ENCODE data around the gene PDE9A.

The PDE9A gene

DNA sequence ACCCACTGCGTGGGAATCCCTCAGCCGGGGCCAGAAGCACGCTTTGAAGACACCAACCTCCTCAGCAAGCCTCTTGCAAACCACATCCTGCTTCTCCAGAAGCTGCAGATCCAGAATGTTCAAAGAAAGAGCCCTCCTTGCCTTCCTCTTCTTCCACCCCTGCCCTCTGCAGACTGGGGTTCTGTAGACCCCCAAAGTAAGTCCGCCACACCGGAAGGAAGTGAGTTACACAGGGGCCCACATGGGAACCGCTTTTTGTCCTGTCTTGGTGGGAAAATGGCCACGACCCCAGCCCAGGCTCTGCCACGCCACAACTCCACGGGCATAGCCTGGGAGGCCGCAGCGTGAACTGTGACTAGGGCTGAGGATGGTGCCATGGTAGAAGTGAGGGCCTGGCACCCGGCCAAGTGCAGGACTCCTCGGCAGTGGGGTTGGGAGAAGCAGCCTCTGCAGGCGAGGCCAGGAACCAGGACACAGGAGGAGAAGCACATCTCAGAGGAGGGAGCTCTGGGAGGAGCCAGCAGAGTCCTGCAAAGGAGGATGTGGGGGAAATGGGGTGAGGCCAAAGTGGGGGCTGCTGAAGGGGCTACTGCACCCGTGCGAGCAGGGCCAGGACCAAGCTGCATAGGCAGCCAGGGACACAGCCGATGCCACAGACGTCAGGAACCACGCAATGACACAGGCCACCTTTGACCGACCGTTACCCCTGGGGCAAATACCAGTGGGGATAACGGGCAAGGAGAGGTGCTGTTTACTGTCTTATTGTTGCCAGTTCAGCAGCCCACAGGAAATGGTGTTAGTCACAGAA lies 30.9 kb downstream of the PDE9A start:
- POLR2A ChIA-PET = interaction anchor here (0.6 kb wide), 1 partner anchor 115 kb away, joined by 3 read pairs; no protein-coding TSS in a partner anchor
- Histone ChIP-seq H3K4me1 (ENCODE audit: control extremely low read depth in 1 of 4, control insufficient read depth in 4 of 4, insufficient read depth in 4 of 4, low read length in 3 of 4) (peaks cover 3 to 49% (median 23%) of the 10 kb centered on the region in 4 experiments), H3K36me3 (ENCODE audit: control insufficient read depth in 4 of 4, insufficient read depth in 4 of 4, low read length in 3 of 4) (no peaks in the 10 kb centered on the region), H3K27ac (ENCODE audit: insufficient read depth in 1 of 2, low read depth in 1 of 2, low read length in 2 of 2, poor library complexity in 1 of 2, severe bottlenecking in 2 of 2) (no peak overlapping the region), H3K9me3 (ENCODE audit: control extremely low read depth in 1 of 5, control insufficient read depth in 4 of 5, insufficient read depth in 2 of 5, low read depth in 1 of 5, low read length in 4 of 5) (no peaks in the 10 kb centered on the region), H3K27me3 (replicated peaks in 2 of 5; ENCODE audit: control insufficient read depth in 4 of 5, insufficient read depth in 5 of 5, low read length in 4 of 5) (no peaks in the 10 kb centered on the region), H3K4me3 (ENCODE audit: control insufficient read depth in 1 of 7, extremely low read depth in 1 of 7, insufficient read depth in 4 of 7, low read depth in 2 of 7, low read length in 6 of 7) (peak overlapping the region in 4 of 7 experiments; percentile 19 to 58 (median 46))
- peak in 2 of 3 donors; percentile 69 to 75 for DNase-seq
- CTCF ChIA-PET = interaction anchor here (0.7 to 1.3 kb wide), 2 partner anchors 13 to 18 kb away, joined by 3 to 5 read pairs; no protein-coding TSS in a partner anchor
- 17% methylated on average over 15 of the region's 22 CpGs for WGBS (ENCODE audit: insufficient coverage)

- no peaks in the 10 kb centered on the region for H3K36me3 ChIP-seq (ENCODE audit: control insufficient read depth in 4 of 4, insufficient read depth in 4 of 4, low read length in 3 of 4)
- 82% methylated on average over 31 of the region's 33 CpGs for WGBS (ENCODE audit: insufficient coverage)
- ChIA-PET POLR2A (interaction anchor here (0.6 kb wide), 1 partner anchor 114 kb away, joined by 3 read pairs; no protein-coding TSS in a partner anchor), CTCF (interaction anchor here (0.7 to 1.3 kb wide), 2 partner anchors 13 to 17 kb away, joined by 3 to 5 read pairs; no protein-coding TSS in a partner anchor)
- H3K27me3 ChIP-seq (replicated peaks in 2 of 5; ENCODE audit: control insufficient read depth in 4 of 5, insufficient read depth in 5 of 5, low read length in 4 of 5) = no peaks in the 10 kb centered on the region
- H3K9me3 ChIP-seq (ENCODE audit: control extremely low read depth in 1 of 5, control insufficient read depth in 4 of 5, insufficient read depth in 2 of 5, low read depth in 1 of 5, low read length in 4 of 5) = no peaks in the 10 kb centered on the region
- peaks cover 3 to 41% (median 21%) of the 10 kb centered on the region in 4 experiments for H3K4me1 ChIP-seq (ENCODE audit: control extremely low read depth in 1 of 4, control insufficient read depth in 4 of 4, insufficient read depth in 4 of 4, low read length in 3 of 4)
- DNase-seq = no peak
- H3K27ac ChIP-seq (ENCODE audit: insufficient read depth in 1 of 2, low read depth in 1 of 2, low read length in 2 of 2, poor library complexity in 1 of 2, severe bottlenecking in 2 of 2) = no peak overlapping the region
- H3K4me3 ChIP-seq (ENCODE audit: control insufficient read depth in 1 of 7, extremely low read depth in 1 of 7, insufficient read depth in 4 of 7, low read depth in 2 of 7, low read length in 6 of 7) = peak overlapping the region in 3 of 7 experiments; percentile 43 to 60 (median 50)
These were observed 31.6 kb downstream of the PDE9A start for GRCh38 chr21:42685036-42685435.

DNA sequence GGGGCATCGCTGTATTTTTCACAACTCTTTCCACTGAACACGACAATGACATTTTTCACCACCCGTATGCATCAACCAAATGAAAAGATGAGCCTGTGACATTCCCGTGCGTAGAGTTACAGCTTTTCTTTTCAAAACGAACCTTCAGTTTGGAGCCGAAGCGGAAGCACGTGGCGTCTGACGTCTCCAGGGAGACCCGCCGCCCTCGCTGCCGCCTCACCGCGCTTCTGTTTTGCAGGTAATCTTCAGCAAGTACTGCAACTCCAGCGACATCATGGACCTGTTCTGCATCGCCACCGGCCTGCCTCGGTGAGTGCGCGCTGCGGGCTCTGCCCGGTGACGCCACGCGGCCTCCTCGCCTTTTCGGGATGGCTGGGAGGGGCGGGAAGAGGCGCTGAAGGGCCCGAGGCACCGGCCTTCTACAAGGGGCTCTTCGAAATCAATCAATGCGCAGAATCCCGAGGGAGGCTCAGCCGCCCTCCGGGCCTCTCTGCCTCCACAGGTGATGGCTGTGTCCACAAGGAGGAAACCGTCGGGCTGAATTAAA lies 32.6 kb downstream of the PDE9A start:
- H3K4me3 ChIP-seq (ENCODE audit: control insufficient read depth in 1 of 7, extremely low read depth in 1 of 7, insufficient read depth in 4 of 7, low read depth in 2 of 7, low read length in 6 of 7) = no peak overlapping the region
- H3K4me1 ChIP-seq (ENCODE audit: control extremely low read depth in 1 of 4, control insufficient read depth in 4 of 4, insufficient read depth in 4 of 4, low read length in 3 of 4) = peaks cover 3 to 38% (median 20%) of the 10 kb centered on the region in 4 experiments
- no peaks in the 10 kb centered on the region for H3K9me3 ChIP-seq (ENCODE audit: control extremely low read depth in 1 of 5, control insufficient read depth in 4 of 5, insufficient read depth in 2 of 5, low read depth in 1 of 5, low read length in 4 of 5)
- H3K27ac ChIP-seq (ENCODE audit: insufficient read depth in 1 of 2, low read depth in 1 of 2, low read length in 2 of 2, poor library complexity in 1 of 2, severe bottlenecking in 2 of 2) = no peak overlapping the region
- 96% methylated on average over 40 of the region's 41 CpGs for WGBS (ENCODE audit: insufficient coverage)
- POLR2A ChIA-PET = no interaction called here
- no peaks in the 10 kb centered on the region for H3K36me3 ChIP-seq (ENCODE audit: control insufficient read depth in 4 of 4, insufficient read depth in 4 of 4, low read length in 3 of 4)
- no peak for DNase-seq
- H3K27me3 ChIP-seq (replicated peaks in 2 of 5; ENCODE audit: control insufficient read depth in 4 of 5, insufficient read depth in 5 of 5, low read length in 4 of 5) = no peaks in the 10 kb centered on the region
- CTCF ChIA-PET = no interaction called here

DNA sequence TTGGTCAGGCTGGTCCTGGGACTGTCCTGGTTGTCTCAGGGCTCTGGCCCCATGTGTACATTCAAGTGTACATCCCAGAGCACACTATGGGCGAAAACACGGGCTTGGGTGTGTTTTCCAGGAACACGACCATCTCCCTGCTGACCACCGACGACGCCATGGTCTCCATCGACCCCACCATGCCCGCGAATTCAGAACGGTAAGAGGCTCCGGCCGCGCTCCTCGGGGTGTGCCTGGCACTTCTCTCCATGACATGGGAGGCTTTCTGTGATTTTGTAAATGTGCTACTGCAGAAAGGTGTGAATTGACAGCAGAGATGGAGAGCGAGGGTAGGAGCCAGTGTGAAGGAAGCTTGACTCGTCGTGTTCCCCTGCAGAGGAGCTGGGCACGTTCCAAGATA lies 34.4 kb downstream of the PDE9A start:
- Histone ChIP-seq H3K27ac (ENCODE audit: insufficient read depth in 1 of 2, low read depth in 1 of 2, low read length in 2 of 2, poor library complexity in 1 of 2, severe bottlenecking in 2 of 2) (no peak overlapping the region), H3K4me1 (ENCODE audit: control extremely low read depth in 1 of 4, control insufficient read depth in 4 of 4, insufficient read depth in 4 of 4, low read length in 3 of 4) (peaks cover 3 to 23% (median 19%) of the 10 kb centered on the region in 4 experiments), H3K9me3 (ENCODE audit: control extremely low read depth in 1 of 5, control insufficient read depth in 4 of 5, insufficient read depth in 2 of 5, low read depth in 1 of 5, low read length in 4 of 5) (no peaks in the 10 kb centered on the region), H3K4me3 (ENCODE audit: control insufficient read depth in 1 of 7, extremely low read depth in 1 of 7, insufficient read depth in 4 of 7, low read depth in 2 of 7, low read length in 6 of 7) (no peak overlapping the region), H3K27me3 (replicated peaks in 2 of 5; ENCODE audit: control insufficient read depth in 4 of 5, insufficient read depth in 5 of 5, low read length in 4 of 5) (no peaks in the 10 kb centered on the region), H3K36me3 (ENCODE audit: control insufficient read depth in 4 of 4, insufficient read depth in 4 of 4, low read length in 3 of 4) (no peaks in the 10 kb centered on the region)
- CTCF ChIA-PET = no interaction called here
- DNase-seq = no peak
- POLR2A ChIA-PET = no interaction called here
- WGBS (ENCODE audit: insufficient coverage) = 97% methylated on average over 18 of the region's 18 CpGs

DNA sequence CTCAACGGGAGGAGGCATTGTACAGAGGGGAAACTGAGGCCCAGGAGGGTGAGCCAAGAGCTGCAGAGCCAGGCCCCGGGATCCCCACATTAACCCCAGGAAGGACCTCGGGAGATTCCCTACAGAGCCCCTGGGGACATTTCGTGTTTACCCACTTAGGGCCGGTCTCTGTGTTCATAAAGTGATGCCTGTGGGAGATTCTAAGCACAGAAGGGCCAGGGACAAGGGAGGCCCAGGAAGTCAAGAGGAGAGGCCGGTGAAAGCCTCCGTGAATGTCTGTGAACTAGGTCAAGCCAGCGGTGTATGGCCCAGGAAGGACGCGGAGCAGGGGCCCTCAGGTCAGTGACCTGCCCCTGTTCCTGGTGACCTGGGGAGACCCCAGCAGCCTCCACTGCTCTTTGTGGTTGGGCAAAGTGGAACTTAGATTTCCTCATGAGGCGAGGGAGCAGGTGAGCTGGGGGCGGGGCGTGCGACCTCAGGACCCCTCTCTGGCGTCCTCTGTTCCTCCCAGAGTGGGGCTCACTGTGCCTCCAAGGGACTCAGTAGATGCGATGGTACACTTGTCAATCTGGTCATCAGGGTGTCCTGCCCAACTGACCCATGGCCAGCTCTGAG lies 34.9 kb downstream of the PDE9A start:
- H3K9me3 ChIP-seq (ENCODE audit: control extremely low read depth in 1 of 5, control insufficient read depth in 4 of 5, insufficient read depth in 2 of 5, low read depth in 1 of 5, low read length in 4 of 5) = no peaks in the 10 kb centered on the region
- no peaks in the 10 kb centered on the region for H3K27me3 ChIP-seq (replicated peaks in 2 of 5; ENCODE audit: control insufficient read depth in 4 of 5, insufficient read depth in 5 of 5, low read length in 4 of 5)
- ChIA-PET POLR2A (no interaction called here), CTCF (no interaction called here)
- H3K4me3 ChIP-seq (ENCODE audit: control insufficient read depth in 1 of 7, extremely low read depth in 1 of 7, insufficient read depth in 4 of 7, low read depth in 2 of 7, low read length in 6 of 7) = no peak overlapping the region
- 94% methylated on average over 14 of the region's 16 CpGs for WGBS (ENCODE audit: insufficient coverage)
- no peak overlapping the region for H3K27ac ChIP-seq (ENCODE audit: insufficient read depth in 1 of 2, low read depth in 1 of 2, low read length in 2 of 2, poor library complexity in 1 of 2, severe bottlenecking in 2 of 2)
- no peaks in the 10 kb centered on the region for H3K36me3 ChIP-seq (ENCODE audit: control insufficient read depth in 4 of 4, insufficient read depth in 4 of 4, low read length in 3 of 4)
- no peak for DNase-seq
- H3K4me1 ChIP-seq (ENCODE audit: control extremely low read depth in 1 of 4, control insufficient read depth in 4 of 4, insufficient read depth in 4 of 4, low read length in 3 of 4) = peaks cover 3 to 19% (median 19%) of the 10 kb centered on the region in 4 experiments

DNA sequence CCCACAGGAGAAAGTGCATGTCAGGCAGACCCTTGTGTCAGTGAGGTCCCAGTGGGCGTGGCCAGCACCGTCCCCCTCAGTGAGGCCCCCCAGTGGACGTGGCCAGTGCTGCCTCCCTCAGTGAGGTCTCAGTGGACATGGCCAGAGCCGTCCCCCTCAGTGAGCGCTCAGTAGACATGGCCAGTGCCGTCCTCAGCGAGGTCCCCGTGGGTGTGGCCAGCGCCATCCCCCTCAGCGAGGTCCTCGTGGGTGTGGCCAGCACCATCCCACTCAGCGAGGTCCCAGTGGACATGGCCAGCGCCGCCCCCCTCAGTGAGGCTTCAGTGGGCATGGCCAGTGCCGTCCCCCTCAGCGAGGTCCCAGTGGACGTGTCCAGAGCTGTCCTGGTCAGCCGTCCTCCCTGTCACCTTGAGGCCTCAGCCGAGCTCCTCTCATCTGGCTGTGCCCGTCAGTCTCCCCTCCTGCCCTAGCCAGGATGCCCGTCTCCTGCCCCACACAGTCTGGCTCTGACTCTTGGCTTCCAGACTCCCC lies 35.5 kb downstream of the PDE9A start:
- H3K4me1 ChIP-seq (ENCODE audit: control extremely low read depth in 1 of 4, control insufficient read depth in 4 of 4, insufficient read depth in 4 of 4, low read length in 3 of 4) = peaks cover 3 to 14% (median 13%) of the 10 kb centered on the region in 4 experiments
- 94% methylated on average over 20 of the region's 21 CpGs for WGBS (ENCODE audit: insufficient coverage)
- no peak for DNase-seq
- H3K4me3 ChIP-seq (ENCODE audit: control insufficient read depth in 1 of 7, extremely low read depth in 1 of 7, insufficient read depth in 4 of 7, low read depth in 2 of 7, low read length in 6 of 7) = no peak overlapping the region
- POLR2A ChIA-PET = no interaction called here
- H3K27ac ChIP-seq (ENCODE audit: insufficient read depth in 1 of 2, low read depth in 1 of 2, low read length in 2 of 2, poor library complexity in 1 of 2, severe bottlenecking in 2 of 2) = no peak overlapping the region
- H3K27me3 ChIP-seq (replicated peaks in 2 of 5; ENCODE audit: control insufficient read depth in 4 of 5, insufficient read depth in 5 of 5, low read length in 4 of 5) = no peaks in the 10 kb centered on the region
- no peaks in the 10 kb centered on the region for H3K36me3 ChIP-seq (ENCODE audit: control insufficient read depth in 4 of 4, insufficient read depth in 4 of 4, low read length in 3 of 4)
- H3K9me3 ChIP-seq (ENCODE audit: control extremely low read depth in 1 of 5, control insufficient read depth in 4 of 5, insufficient read depth in 2 of 5, low read depth in 1 of 5, low read length in 4 of 5) = no peaks in the 10 kb centered on the region
- CTCF ChIA-PET = no interaction called here
